22Rv1 (cell line): Measurements from ENCODE around the gene TTLL3.

Experiments
- ZFX ChIP-seq: fragments of 450-650 bp; IDR thresholded peaks from 2 replicates; pipeline ENCODE4 v1.6.1; 2017; ENCODE audit warnings: antibody characterized with exemption, borderline replicate concordance
- TF ChIP-seq, protein P1 (sequence below): fragments of 450-650 bp; IDR thresholded peaks from 2 replicates; pipeline ENCODE4 v1.5.1; 2017; ENCODE audit warnings: mild to moderate bottlenecking

DNA sequence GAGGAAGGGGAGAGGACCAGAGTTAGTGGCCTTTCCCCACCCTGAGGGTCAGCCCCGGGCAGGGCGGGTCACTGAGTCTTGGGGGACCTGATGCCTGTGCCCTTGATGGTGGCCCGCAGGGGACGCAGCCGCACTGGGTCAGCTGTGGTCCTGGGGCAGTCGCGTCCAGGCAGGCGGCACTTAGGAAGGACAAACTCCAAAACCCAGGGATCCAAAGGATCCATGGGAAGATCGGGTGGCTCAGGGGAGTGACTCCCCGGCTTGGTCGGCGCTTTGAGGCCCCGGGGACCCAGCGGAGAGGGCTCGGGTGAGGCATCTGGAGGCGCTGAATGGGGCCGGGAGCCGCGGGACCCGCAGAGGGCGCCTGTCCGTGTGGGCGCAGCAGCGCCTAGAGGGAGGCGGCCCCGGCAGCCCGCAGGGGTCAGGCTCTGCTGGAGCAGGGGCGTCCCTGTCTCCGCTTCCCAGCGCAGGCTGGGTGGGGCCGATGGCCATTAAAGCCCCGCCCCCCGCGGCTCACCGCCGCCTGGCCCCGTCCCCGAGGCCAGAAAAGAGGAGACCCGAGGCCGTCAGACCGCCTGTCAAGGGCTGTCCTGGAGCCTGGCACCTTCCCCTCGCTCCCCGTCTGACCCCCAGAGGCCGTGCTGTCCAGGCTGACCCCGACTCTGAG lies 52.5 kb downstream of the TTLL3 start:
- TF ChIP-seq, protein P1, sequence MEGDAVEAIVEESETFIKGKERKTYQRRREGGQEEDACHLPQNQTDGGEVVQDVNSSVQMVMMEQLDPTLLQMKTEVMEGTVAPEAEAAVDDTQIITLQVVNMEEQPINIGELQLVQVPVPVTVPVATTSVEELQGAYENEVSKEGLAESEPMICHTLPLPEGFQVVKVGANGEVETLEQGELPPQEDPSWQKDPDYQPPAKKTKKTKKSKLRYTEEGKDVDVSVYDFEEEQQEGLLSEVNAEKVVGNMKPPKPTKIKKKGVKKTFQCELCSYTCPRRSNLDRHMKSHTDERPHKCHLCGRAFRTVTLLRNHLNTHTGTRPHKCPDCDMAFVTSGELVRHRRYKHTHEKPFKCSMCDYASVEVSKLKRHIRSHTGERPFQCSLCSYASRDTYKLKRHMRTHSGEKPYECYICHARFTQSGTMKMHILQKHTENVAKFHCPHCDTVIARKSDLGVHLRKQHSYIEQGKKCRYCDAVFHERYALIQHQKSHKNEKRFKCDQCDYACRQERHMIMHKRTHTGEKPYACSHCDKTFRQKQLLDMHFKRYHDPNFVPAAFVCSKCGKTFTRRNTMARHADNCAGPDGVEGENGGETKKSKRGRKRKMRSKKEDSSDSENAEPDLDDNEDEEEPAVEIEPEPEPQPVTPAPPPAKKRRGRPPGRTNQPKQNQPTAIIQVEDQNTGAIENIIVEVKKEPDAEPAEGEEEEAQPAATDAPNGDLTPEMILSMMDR: peak; percentile 30; the same call in 1 of the 2 replicates
- TF ChIP-seq ZFX: no peak
